GM03348 (cell line): Measurements from ENCODE around the gene ATPAF2.

Experiments
- DNase-seq: peaks from one replicate; pipeline ENCODE4 v3.0.0; 2012; ENCODE audit warnings: low spot score

ATPAF2 gene

GRCh38 chr17:18038861-18039534 is at the start of gene ATPAF2, which contains the start of gene GID4:
ATPAF2 (minus strand) TSS chr17:18039168; CDS start chr17:18039013, 155 bp downstream.
GID4 (plus strand) TSS chr17:18039408; CDS start chr17:18039465, 57 bp downstream.
- DNase-seq = peak; percentile 99

DNA sequence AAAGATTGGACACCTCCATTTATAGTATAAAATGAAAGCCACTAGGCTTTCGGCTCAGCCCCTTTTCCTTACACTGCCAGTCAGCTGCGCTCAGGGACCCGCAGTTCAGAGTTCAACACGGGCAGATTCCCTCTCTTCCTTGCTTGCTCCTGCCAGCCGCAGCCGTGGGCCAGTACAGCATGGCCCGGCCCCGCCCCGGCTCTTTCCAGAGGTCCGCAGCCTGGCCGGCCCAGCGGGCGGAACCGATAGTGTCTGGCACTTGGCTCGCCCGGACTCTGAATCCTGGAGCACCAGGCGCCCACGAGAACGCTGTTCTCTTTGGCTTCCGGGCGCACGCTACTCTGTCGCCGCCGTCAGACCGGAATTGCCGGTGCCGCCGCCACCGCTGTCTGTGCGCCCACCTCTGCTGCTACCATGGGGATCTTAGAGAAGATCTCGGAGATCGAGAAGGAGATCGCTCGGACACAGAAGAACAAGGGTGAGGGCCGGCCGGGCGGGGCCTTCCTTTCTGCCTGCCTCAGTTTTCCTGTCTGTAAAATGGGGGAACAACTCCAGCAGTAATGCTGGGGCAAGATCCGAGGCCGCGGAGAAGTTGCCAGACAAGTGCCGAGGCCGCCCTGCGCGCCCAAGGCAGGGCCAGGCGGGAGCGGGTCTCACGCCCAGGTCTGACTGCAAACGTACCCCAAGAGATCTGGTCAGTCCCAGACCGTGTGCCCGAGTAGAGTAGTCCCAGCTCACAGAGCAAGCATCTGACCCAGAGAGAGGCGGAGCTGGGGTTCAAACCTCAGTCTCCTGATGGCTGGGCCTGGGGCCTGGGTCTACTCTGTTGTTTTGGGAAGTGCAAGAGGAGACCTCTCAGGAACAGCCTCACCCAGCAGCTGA is 48.9 kb upstream of the ATPAF2 start, which contains the start of gene DRG2:
DRG2 (plus strand) TSS at position 339 of the 882 bp plus-strand sequence; CDS start at position 415, 76 bp downstream.
- peak; percentile 97 for DNase-seq

DNA sequence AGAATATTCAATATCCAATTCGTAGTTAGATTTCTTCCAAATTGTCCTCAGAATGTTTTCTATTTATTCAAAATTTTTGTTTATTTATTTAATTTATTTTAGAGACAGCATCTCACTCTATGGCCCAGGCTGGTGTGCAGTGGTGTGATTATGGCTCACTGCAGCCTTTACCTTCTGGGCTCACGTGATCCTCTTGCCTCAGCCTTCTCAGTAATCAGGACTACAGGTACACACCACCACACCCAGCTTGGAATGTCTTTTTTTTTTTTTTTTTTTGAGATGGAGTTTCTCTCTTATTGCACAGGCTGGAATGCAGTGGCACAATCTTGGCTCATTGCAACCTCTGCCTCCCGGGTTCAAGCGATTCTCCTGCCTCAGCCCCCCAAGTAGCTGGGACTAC is 45.3 kb upstream of the ATPAF2 start:
- DNase-seq = no peak

GRCh38 chr17:18079543-18079942 is 40.6 kb upstream of the ATPAF2 start:
- DNase-seq = no peak

DNA sequence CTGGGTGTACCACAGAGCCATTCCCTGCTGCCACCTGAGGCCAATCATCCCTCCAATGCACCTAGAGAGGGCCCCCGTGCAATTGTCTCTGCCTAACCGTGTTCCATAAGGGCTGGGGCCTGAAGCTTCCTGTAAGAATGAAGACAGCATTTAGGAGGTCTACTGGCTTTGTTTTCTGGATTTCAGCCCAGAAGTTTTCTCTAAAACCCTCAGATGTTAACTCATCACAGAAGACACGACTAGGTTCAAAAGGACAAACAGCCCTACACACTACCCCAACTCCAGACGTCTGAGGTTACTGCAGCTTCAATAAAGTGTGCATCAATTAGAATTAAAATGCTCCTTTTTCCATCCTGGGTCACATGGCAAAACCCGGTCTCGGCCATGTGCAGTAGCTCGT is 38.0 kb upstream of the ATPAF2 start:
- DNase-seq = no peak

DNA sequence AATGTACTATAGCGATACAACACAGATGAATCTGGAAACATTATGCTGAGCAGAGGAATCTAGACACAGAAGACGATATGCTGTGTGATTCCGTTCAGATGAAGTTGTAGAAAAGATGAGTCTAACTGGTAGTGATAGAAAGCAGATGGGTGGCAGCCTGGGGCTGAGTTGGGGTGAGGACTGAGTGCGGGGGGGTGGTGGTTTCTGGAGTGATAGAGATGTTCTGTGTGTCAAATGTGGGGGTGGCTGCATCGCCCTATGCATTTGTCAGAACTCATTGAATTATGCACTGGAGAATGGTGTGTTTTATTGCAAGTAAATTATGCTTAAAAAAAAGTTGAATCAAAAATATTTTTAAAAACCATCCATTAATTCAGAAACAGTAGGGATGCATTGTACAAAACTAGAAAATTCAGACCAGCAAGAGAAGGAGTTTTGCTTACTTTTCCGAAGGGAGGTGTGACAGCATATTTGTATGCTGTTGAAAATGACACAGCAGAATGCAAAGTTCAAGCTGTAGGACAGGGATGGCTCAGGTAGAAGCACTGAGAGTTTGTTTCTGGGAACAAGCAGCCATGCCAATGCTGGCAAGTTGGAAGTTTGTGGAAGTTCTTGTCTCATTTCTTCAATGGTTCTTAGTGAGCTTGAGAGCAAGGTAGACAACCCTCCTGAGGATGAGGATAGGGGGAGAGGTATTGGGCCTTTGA is 35.8 kb upstream of the ATPAF2 start:
- no peak for DNase-seq

DNA sequence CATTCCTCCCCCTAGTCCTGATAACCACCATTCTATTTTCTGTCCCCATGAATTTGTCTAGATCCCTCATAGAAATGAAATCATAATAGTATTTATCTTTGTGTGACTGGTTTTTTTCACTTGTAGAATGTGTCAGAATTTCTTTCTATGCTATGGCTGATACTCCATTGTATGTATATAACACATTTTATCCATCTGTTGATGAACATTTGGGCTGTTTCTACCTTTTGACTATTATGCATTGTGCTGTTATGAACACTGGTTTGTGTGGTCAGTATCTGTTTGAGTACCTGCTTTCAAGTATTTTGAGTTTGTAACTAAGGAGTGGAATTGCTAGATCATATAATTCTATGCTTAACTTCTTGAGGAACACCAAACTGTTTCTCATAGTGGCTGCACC is 32.8 kb upstream of the ATPAF2 start:
- no peak for DNase-seq

DNA sequence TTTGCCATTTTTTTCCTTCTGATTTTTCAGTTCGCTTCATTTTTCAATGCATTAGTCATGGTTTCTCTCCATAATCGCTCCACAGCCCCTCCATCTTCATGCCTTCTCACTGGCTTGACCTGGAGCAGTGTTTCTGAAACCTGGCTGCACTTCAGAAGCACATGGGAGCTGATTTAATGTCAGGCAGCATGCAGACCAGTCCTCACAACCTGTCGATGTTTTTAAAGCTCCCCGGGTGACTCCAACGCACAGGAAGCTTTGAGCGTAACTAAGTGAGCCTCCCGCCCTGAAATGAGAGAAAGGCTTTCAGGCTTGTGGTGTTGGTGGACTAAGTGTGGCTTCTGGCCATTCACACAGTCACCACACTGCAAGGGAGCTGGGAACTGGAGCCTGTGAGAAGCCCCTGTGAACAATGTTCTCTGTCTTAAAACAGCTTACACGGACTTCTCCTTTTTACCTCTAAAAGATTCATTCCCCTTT is 31.9 kb upstream of the ATPAF2 start:
- peak; percentile 55 for DNase-seq

DNA sequence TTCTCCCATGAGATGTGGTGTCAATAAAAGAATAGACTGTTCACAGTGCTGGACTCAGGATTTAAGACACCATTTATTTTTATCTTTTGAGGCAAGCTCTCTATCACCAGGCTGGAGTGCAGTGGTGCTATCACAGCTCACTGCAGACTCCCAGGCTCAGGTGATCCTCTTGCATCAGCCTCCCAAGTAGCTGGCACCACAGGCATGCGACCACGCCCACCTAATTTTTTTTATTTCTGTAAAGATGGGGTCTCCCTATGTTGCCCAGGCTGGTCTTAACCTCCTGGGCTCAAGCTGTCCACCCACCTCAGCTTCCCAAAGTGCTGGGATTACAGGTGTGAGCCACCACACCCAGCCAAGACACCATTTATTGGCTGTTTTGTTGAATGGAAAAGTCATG is 30.1 kb upstream of the ATPAF2 start:
- DNase-seq = no peak

DNA sequence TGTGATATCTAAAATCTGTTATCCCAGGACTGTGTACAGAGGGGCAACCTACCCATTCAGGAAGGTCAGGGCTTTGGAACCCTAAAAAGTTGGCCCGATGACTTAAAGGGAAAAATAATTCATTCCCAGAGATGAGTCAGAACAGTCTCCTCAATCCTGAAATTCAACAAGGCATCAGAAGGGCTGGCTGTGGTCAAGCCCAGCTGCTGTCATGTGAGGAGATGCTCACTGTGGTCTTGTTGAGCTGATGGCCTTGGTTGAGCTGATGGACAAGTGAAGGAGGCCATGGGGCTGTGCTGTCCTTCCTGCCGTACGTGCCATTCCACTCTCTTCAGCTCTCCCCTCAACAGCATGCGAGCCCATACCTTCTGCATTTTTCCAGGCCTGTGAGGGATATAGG is 27.9 kb upstream of the ATPAF2 start:
- no peak for DNase-seq

GRCh38 chr17:18065546-18065945 is 26.6 kb upstream of the ATPAF2 start:
- DNase-seq = no peak

GRCh38 chr17:18064053-18064452 is 25.1 kb upstream of the ATPAF2 start:
- no peak for DNase-seq

GRCh38 chr17:18059283-18059682 is 20.3 kb upstream of the ATPAF2 start:
- DNase-seq = no peak

GRCh38 chr17:18056214-18056613 is 17.2 kb upstream of the ATPAF2 start:
- no peak for DNase-seq

DNA sequence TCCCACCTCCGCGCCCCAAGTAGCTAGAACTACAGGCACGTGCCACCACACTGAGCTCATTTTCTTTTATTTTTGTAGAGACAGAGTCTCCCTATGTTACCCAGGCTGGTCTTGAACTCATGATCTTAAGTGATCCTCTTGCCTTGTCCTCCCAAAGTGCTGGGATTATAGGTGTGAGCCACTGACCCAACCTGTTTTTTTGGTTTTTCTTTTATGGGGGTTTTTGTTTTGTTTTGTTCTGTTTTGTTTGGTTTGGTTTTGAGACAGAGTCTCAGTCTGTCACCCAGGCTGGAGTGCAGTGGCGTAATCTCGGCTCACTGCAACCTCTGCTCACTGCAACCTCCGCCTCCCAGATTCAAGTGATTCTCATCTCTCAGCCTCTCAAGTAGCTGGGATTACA is 16.6 kb upstream of the ATPAF2 start:
- DNase-seq = no peak

DNA sequence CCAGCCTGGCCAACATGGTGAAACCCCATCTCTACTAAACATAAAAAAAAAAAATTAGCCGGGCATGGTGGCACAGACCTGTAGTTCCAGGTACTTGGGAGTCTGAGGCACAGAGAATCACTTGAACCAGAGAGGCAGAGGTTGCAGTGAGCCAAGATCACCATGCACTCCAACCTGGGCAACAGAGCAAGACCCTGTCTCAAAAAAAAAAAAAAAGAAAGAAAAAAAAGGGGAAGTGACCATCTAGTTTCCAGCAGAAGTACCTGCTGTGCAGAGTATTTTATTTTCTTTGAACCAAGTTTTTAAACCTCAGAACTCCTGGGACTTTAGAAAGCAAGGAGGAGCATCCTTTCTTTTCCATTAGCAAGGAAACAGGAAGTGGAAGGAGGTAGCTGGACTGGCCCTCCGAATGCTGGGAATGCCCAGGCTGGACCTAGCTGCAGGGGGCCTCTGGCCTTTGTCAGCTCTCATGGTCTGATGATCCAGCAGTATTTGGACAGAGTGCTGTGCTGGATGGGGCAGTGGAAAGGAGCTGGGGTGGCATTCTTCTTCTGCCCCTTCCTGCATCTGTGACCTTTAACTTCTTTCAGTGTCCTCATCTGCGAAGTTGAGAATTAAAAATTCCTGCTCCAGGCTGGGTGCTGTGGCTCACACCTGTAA is 6.9 kb upstream of the ATPAF2 start:
- no peak for DNase-seq

DNA sequence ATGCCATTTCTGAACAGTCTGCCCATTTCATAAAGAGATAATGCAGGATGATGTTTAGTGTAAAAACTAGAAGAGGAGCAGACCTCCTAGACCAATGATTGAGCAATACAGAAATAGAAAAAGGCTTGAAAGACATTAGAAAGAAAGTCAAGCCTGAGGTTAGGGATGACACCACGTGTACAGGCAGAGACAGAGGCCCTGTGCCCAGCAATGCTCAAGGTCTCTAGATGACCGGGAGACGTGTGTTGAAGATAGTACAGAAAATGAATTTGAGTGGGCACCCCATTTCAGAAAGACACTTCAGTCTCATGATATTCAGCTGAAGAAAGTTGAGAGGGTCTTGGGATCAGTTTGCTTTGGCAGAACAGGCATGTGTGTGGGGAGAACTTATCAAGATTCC is 5.6 kb upstream of the ATPAF2 start:
- DNase-seq = no peak

DNA sequence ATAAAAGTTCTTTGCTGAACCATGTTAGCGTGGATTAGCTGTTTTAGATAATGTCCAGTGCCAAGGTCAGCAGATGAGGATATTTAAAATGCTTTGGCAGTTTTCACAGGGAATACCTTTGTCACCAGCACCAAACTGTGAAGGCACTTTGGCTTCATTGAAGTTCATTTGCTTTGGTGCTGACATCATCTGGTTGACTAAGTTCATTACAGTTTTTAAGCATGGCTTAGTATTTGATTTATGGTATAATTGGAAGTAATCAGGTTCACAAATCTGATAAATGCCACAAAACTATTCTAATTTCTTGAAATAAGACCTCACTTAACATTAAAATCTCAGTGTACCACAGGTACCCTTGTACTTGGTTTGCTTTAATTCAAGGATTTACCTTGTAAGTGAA is 4.5 kb upstream of the ATPAF2 start:
- peak; percentile 22 for DNase-seq

GRCh38 chr17:18042983-18043382 is 4.0 kb upstream of the ATPAF2 start:
- DNase-seq = no peak

GRCh38 chr17:18041776-18042175 is 2.8 kb upstream of the ATPAF2 start:
- DNase-seq = peak; percentile 81

GRCh38 chr17:18040261-18040858 is 1.4 kb upstream of the ATPAF2 start:
- DNase-seq = peak; percentile 27
